Adipocyte (in vitro differentiated cells): ENCODE data around the gene CTSE.
"Not testable (repeated sequence)": the region's sequence is repeated elsewhere in the genome, so short reads cannot be mapped to it uniquely, and the experiment has no call there.

ENCODE experiments used
- DNase-seq: peaks from one replicate; pipeline ENCODE4 v3.0.0-alpha.2; 2015; ENCODE audit warnings: low read depth
- H3K27me3 ChIP-seq: replicated peaks from 2 replicates; pipeline ENCODE4 v1.7.0; 2013; ENCODE audit warnings: mild to moderate bottlenecking, low read length, moderate library complexity; ENCODE audit not compliant: control insufficient read depth, insufficient read depth
- H3K36me3 ChIP-seq: 2 replicates; pipeline ENCODE4 v1.7.0; 2013; ENCODE audit warnings: low read length, mild to moderate bottlenecking, moderate library complexity; ENCODE audit not compliant: control insufficient read depth, insufficient read depth, severe bottlenecking
- H3K4me1 ChIP-seq: 2 replicates; pipeline ENCODE4 v1.7.0; 2013; ENCODE audit warnings: mild to moderate bottlenecking, low read length, moderate library complexity; ENCODE audit not compliant: control insufficient read depth, insufficient read depth
- H3K4me3 ChIP-seq: 2 replicates; pipeline ENCODE4 v1.7.0; 2013; ENCODE audit warnings: mild to moderate bottlenecking, low read length, moderate library complexity
- H3K9ac ChIP-seq: 2 replicates; pipeline ENCODE4 v1.7.0; 2013; ENCODE audit warnings: mild to moderate bottlenecking, low read length, moderate library complexity
- H3K9me3 ChIP-seq: 2 replicates; pipeline ENCODE4 v1.7.0; 2013; ENCODE audit warnings: mild to moderate bottlenecking, low read length, moderate library complexity; ENCODE audit not compliant: control insufficient read depth

The CTSE gene

DNA sequence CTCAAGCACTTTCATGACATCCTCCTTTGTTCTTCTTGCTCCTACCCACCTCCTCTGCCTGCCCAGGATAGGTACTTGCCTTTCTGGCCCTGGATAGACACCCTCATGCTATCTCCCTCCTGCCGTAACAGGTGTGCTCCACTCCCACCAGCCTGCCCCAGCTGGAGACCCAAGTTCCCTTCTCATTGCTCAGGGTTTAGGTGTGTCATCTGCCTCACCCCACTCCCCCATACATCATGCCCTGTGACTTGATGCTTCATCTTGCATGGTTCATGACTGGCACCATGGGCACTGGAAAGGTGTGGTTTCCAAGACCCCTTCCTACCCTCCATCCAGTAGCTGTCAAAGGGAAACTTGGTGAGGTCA lies 35.2 kb upstream of the CTSE start:
- DNase-seq = no peak
- no peaks in the 10 kb centered on the region for H3K36me3 ChIP-seq
- H3K4me1 ChIP-seq = no peaks in the 10 kb centered on the region
- no peak overlapping the region for H3K9ac ChIP-seq
- H3K9me3 ChIP-seq = peaks cover 6% of the 10 kb centered on the region
- no peak overlapping the region for H3K4me3 ChIP-seq
- peaks cover 25% of the 10 kb centered on the region for H3K27me3 ChIP-seq

DNA sequence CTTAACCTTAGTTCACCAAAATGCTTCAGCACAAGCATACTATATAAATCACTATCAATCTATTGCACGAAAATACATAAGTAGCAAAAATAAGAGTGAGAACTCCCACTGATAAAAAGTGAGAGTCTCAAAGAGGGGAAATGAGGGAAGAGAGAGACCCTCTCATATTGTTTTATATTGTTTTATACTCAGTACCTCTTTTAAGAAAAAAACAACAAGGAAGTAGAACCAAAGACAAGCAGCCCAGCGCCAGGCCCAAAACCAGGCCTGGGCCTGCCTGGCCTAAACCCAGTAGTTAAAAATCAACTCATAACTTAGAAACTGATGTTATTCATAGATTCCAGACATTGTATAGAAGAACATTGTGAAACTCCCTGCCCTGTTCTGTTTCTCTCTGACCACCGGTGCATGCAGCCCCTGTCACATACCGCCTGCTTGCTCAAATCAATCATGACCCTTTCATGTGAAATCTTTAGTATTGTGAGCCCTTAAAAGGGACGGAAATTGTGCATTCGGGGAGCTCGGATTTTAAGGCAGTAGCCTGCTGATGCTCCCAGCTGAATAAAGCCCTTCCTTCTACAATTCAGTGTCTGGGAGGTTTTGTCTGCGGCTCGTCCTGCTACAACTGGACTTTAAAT lies 34.7 kb upstream of the CTSE start:
- not testable (repeated sequence) for DNase-seq, H3K9me3 ChIP-seq, H3K4me3 ChIP-seq, H3K4me1 ChIP-seq, H3K9ac ChIP-seq, H3K36me3 ChIP-seq
- peaks cover 25% of the 10 kb centered on the region for H3K27me3 ChIP-seq

DNA sequence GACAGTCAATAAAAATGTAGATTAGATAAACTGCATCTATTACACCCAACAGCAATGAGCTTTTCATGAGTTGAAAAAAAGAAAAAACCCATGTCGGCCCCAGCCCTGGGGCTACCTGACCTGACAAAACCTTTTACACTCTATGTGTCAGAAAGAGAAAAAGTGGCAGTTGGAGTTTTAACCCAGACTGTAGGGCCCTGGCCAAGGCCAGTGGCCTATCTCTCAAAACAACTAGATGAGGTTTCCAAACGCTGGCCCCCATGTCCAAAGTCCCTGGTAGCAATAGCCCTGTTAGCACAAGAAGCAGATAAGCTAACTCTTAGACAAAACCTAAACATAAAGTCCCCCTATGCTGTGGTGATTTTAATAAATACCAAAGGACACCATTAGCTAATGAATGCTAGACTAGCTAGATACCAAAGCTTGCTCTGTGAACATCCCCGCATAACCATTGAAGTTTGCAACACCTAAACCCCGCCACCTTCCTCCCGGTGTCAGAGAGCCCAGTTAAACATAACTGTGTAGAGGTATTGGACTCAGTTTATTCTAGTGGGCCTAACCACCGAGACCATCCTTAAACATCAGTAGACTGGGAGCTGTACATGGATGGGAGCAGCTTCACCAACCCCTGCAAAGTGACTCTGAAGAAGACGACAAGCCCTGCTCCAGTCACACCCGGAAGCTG lies 32.1 kb upstream of the CTSE start:
- peaks cover 12% of the 10 kb centered on the region for H3K27me3 ChIP-seq
- H3K36me3 ChIP-seq, H3K9me3 ChIP-seq, H3K4me1 ChIP-seq, DNase-seq, H3K4me3 ChIP-seq, H3K9ac ChIP-seq: not testable (repeated sequence)

DNA sequence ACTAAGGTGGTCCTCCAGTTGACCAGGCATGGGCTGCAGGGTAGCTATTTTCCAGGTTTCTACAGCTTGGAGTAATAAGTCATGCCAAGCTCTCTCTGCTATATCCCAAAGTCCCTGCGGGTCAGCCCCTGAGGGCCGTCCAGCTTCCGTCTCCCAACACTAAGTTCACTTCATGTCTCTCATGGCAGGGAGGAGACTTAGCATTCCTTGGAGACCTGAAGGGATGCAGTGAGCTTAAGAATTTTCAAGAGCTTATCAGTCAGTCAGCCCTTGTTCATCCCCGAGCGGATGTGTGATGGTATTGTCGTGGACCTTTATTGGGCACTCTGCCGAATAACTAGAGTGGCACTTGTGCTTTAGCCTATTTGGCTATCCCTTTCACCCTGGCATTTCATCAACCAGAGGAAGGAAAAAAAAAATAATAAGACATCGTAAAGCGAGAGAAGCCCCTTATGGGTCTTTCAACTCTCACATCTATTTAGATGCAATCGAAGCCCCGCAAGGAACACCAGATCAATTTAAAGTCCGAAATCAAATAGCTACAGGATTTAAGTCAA lies 31.5 kb upstream of the CTSE start:
- not testable (repeated sequence) for H3K36me3 ChIP-seq, H3K9ac ChIP-seq, H3K27me3 ChIP-seq, H3K9me3 ChIP-seq, H3K4me1 ChIP-seq, DNase-seq, H3K4me3 ChIP-seq

DNA sequence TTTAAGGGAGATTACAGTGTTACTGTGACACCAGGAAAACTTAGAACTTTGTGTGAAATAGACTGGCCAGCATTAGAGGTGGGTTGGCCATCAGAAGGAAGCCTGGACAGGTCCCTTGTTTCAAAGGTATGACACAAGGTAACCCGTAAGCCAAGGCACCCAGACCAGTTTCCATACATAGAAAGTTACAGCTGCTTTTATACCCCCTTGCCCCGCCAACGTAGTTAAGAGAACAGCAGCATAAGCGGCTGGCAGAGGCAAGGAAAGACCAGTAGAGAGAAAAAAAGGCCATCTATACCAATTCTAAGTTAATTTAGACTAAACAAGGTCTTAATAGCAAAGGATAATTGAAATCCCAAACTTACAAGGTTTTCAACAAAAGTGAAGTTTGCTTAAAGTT lies 29.9 kb upstream of the CTSE start:
- DNase-seq, H3K4me3 ChIP-seq, H3K9me3 ChIP-seq, H3K27me3 ChIP-seq, H3K4me1 ChIP-seq, H3K36me3 ChIP-seq, H3K9ac ChIP-seq: not testable (repeated sequence)

DNA sequence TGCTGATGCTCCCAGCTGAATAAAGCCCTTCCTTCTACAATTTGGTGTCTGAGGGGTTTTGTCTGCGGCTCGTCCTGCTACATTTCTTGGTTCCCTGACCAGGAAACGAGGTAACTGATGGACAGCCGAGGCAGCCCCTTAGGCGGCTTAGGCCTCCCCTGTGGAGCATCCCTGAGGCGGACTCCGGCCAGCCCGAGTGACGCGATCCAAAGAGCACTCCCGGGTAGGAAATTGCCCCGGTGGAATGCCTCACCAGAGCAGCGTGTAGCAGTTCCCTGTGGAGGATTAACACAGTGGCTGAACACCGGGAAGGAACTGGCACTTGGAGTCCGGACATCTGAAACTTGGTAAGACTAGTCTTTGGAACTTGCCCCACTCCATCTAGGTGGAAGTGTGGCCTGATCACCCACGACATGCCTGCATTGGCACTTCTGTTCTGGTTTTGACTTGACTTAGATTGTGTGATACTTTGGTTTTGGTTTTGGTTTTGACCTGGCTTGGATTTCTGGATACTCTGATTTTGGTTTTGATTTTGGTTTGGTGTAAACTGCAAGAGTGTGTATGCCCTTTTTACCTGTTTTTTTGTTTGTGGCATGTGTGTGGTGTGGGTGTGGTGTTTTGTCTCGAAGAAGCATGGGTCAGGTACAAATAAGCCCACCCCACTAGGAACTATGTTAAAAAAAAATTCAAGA lies 29.4 kb upstream of the CTSE start, which contains the start of gene RHEX:
Gene RHEX (plus strand): TSS at position 255 of the 692 bp plus-strand sequence. CDS start 44,656 bp downstream, outside the sequence.
- not testable (repeated sequence) for H3K27me3 ChIP-seq, H3K36me3 ChIP-seq, H3K9ac ChIP-seq, H3K4me3 ChIP-seq, H3K9me3 ChIP-seq, DNase-seq, H3K4me1 ChIP-seq

DNA sequence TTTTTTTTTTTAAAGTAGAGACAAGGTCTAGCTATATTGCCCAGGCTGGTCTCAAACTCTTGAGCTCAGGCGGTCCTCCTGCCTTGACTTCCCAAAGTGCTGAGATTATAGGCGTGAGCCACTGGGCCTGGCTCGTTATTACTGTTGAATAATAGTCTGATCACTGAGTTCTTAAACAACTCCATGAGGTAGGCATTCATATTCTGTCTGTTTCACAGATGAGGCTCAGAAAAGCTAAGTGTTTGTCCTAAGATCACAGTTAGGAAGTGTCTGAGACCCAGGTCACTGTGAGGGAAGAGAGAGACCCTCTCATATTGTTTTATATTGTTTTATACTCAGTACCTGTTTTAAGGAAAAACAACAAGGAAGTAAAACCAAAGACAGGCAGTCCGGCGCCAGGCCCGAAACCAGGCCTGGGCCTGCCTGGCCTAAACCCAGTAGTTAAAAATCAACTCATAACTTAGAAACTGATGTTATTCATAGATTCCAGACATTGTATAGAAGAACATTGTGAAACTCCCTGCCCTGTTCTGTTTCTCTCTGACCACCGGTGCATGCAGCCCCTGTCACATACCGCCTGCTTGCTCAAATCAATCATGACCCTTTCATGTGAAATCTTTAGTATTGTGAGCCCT lies 28.7 kb upstream of the CTSE start:
- H3K9me3 ChIP-seq, H3K4me1 ChIP-seq: not testable (repeated sequence)

DNA sequence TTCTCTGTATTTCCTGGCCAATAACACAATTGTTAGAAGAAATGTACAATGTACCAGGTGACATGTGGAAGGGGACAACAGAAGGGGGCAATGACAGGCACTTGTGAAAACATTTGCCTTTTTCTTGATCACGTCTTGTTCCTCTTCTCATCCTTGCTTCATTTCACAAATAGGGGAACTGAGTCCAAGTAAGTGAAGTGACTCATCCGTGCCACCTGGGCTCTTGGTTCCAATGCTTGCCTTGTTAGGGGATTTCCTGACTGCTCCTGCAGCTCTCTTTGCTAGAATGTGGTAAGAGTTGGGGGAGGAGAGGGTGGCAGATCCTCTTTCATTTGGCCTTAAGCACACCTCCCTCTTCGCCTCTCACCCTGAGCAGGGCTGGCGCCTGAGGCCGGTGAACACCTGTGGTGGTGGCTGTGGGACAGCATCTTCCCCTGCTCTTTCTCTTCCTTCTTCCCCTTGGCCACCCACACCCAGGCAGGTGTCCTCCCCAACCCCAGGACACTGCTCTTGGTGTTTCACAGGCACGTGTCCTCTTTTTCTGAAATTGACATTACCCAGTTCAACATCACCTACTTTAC lies 27.1 kb upstream of the CTSE start:
- Histone ChIP-seq H3K9me3 (no peaks in the 10 kb centered on the region), H3K9ac (no peak overlapping the region), H3K36me3 (no peaks in the 10 kb centered on the region), H3K4me1 (no peaks in the 10 kb centered on the region), H3K4me3 (no peak overlapping the region), H3K27me3 (peaks cover 16% of the 10 kb centered on the region)
- no peak for DNase-seq

More for the DNA sequence above, 28.7 kb upstream of the CTSE start:
- H3K9ac ChIP-seq, DNase-seq, H3K36me3 ChIP-seq, H3K4me3 ChIP-seq: not testable (repeated sequence)
- peaks cover 11% of the 10 kb centered on the region for H3K27me3 ChIP-seq

DNA sequence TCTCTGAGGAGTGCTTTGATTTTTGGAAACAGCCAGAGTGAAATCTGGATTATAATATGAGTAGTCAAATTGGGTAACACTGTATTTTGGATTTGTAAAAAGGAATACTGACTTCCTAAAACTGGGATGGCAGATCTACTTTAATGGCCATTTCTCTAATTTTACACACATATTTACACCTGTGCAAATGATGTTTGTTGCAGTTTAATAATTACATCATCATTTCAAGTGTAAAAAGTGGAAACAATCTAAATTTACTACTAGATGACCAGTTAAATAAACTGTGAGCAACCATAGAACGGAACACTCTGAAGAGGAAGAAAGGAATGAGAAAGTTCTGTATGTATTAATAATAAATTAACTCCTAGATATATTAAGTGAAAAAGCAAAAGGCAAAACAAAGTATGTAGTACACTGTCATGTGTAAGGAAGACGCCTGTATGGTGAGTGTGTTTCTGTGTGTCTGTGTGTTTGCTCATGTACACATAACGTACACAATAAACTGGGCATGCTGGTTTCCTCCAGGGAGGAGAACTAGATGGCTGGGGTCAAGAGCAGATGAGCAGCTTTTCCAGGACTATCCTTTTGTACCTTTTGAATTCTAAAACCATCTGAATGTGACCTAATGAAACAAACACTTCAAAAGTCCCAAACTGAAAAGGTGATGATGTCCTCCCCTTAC lies 26.4 kb upstream of the CTSE start:
- DNase-seq = no peak
- Histone ChIP-seq H3K36me3 (no peaks in the 10 kb centered on the region), H3K4me1 (no peaks in the 10 kb centered on the region), H3K9ac (no peak overlapping the region), H3K9me3 (no peaks in the 10 kb centered on the region), H3K27me3 (peaks cover 16% of the 10 kb centered on the region), H3K4me3 (no peak overlapping the region)

DNA sequence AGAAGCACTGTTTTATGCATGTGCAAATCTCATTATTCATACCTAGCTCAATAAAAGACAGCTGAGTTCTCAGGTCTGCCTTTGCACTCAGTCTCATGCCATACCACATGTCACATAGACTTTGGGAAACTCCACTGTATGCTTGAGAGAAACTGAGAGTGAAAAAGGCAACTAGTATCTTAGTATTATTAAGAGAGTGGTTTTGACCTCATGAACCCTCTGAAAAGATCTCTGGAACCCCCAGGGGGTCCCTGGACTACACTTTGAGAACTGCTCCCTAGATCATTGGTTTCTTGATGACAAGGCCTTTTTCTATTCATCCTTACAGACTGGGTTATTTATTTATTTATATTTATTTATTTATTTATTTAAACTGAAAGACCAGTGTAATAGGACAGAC lies 25.6 kb upstream of the CTSE start:
- no peaks in the 10 kb centered on the region for H3K4me1 ChIP-seq
- no peak overlapping the region for H3K9ac ChIP-seq
- H3K4me3 ChIP-seq = no peak overlapping the region
- H3K9me3 ChIP-seq = no peaks in the 10 kb centered on the region
- H3K36me3 ChIP-seq = no peaks in the 10 kb centered on the region
- peaks cover 16% of the 10 kb centered on the region for H3K27me3 ChIP-seq
- DNase-seq = no peak
